Caco-2 (cell line): ENCODE results near the gene TMEM174. TPM values are rescaled to one million over a fixed set of nuclear protein-coding genes. Genes with fewer than 3 reads are reported as not detected.

Source experiments
- BruUV-seq: library from RNA; stranded (reverse); fragments of 400-500 nt; replicated peaks from 2 replicates; lab custom pipeline; 2021; lab: Mats Ljungman, UMichigan
- CTCF ChIA-PET: fragments of 300-600 bp; sonication (Branson Sonifier 250); formaldehyde crosslinking; loops from one replicate; lab custom pipeline; 2022; ENCODE audit warnings: antibody characterized with exemption; lab: Charles Lee
- POLR2A ChIA-PET: fragments of 300-600 bp; sonication (Branson Sonifier 250); formaldehyde crosslinking; loops from one replicate; lab custom pipeline; 2022; ENCODE audit warnings: antibody characterized with exemption; lab: Charles Lee
- DNase-seq, 2 experiments: peaks; one replicate each; pipeline versions ENCODE4 v3.0.0 to v3.0.0-alpha.2; 2020 to 2022
- H3K27me3 ChIP-seq: replicated peaks from 2 replicates; pipeline ENCODE4 v1.6.0; 2011; ENCODE audit warnings: low read length; ENCODE audit not compliant: control insufficient read depth, insufficient read depth
- H3K36me3 ChIP-seq: 2 replicates; pipeline ENCODE4 v1.5.1; 2011; ENCODE audit warnings: low read length; ENCODE audit not compliant: control insufficient read depth, insufficient read depth
- H3K4me1 ChIP-seq: fragments of 250-450 bp; sonication (Bioruptor Pico); 2 replicates; pipeline ENCODE4 v1.5.1; 2020; ENCODE audit warnings: mild to moderate bottlenecking
- H3K4me3 ChIP-seq: 2 replicates; pipeline ENCODE4 v1.5.1; 2011; ENCODE audit warnings: low read depth, mild to moderate bottlenecking, control low read depth, low read length
- H3K9me3 ChIP-seq: fragments of 250-450 bp; sonication (Bioruptor Pico); 2 replicates; pipeline ENCODE4 v1.5.1; 2020; ENCODE audit warnings: mild to moderate bottlenecking, moderate library complexity
- H3K27ac Mint-ChIP-seq: one replicate; pipeline ENCODE4 v1.8.0; 2022; ENCODE audit warnings: mixed read lengths; ENCODE audit not compliant: unreplicated experiment
- H3K27me3 Mint-ChIP-seq: one replicate; pipeline ENCODE4 v1.8.0; 2022; ENCODE audit warnings: mixed read lengths; ENCODE audit not compliant: insufficient read depth, unreplicated experiment
- H3K36me3 Mint-ChIP-seq: one replicate; pipeline ENCODE4 v1.8.0; 2022; ENCODE audit warnings: mild to moderate bottlenecking, mixed read lengths; ENCODE audit not compliant: insufficient read depth, unreplicated experiment
- H3K4me1 Mint-ChIP-seq: one replicate; pipeline ENCODE4 v1.8.0; 2022; ENCODE audit warnings: low read depth, mixed read lengths; ENCODE audit not compliant: unreplicated experiment
- H3K4me3 Mint-ChIP-seq: one replicate; pipeline ENCODE4 v1.8.0; 2022; ENCODE audit warnings: mild to moderate bottlenecking, moderate library complexity, mixed read lengths; ENCODE audit not compliant: unreplicated experiment
- H3K9me3 Mint-ChIP-seq: one replicate; pipeline ENCODE4 v1.8.0; 2022; ENCODE audit warnings: mixed read lengths; ENCODE audit not compliant: unreplicated experiment
- CTCF ChIP-seq, 2 experiments: fragments of 200-600 bp in 1 of 2; IDR thresholded peaks; 1 replicate in 1 of 2; 2 replicates in 1 of 2; pipeline versions ENCODE4 v1.5.1 to v1.8.0; 2011 to 2022; ENCODE audit warnings: antibody characterized with exemption in 1 of 2, control low read depth in 1 of 2, inconsistent platforms in 1 of 2, low read depth in 1 of 2, low read length in 1 of 2, mild to moderate bottlenecking in 1 of 2, moderate library complexity in 1 of 2; ENCODE audit not compliant: insufficient read depth in 1 of 2, severe bottlenecking in 1 of 2, unreplicated experiment in 1 of 2
- intact Hi-C: fragments of 100-400 bp; cut with micrococcal nuclease; formaldehyde crosslinking; loops from one replicate; pipeline ENCODE4 v1.10.0; 2022; ENCODE audit not compliant: unreplicated experiment
- total RNA-seq: library from RNA; stranded (reverse); gene quantifications from 2 replicates; pipeline ENCODE4 v1.2.3, GENCODE V29; 2022

The TMEM174 gene
- total RNA-seq, 1 experiment from 2014 or later, result not detected

GRCh38 chr5:73189871-73190376, 16.9 kb downstream of the TMEM174 start:
- DNase-seq, result peak in 1 of 2 experiments; percentile 23
- TF ChIP-seq CTCF (IDR thresholded peaks at IDR 0.05; ENCODE audit: insufficient read depth in 1 of 2, low read depth in 1 of 2, low read length in 1 of 2, severe bottlenecking in 1 of 2, unreplicated experiment in 1 of 2), result no peak
- Mint-ChIP-seq H3K9me3 (no peaks in the 10 kb centered on the region), H3K36me3 (no peaks in the 10 kb centered on the region), H3K4me1 (peaks cover 16% of the 10 kb centered on the region), H3K27me3 (no peaks in the 10 kb centered on the region), H3K27ac (no peak overlapping the region), H3K4me3 (no peak overlapping the region)
- H3K4me3 ChIP-seq, result no peak overlapping the region
- no TSS peak for BruUV-seq
- intact Hi-C loops, result no loop called here
- H3K4me1 ChIP-seq, result peaks cover 10% of the 10 kb centered on the region
- ChIA-PET POLR2A (no interaction called here), CTCF (interaction anchor here (1.0 to 2.0 kb wide), 2 partner anchors 12 to 19 kb away, joined by 4 to 13 read pairs; no protein-coding TSS in a partner anchor)
- H3K27me3 ChIP-seq, result no peaks in the 10 kb centered on the region
- no peaks in the 10 kb centered on the region for H3K9me3 ChIP-seq
- no peaks in the 10 kb centered on the region for H3K36me3 ChIP-seq

GRCh38 chr5:73192370-73192769, 19.4 kb downstream of the TMEM174 start:
- H3K27me3 Mint-ChIP-seq, result no peaks in the 10 kb centered on the region
- Histone ChIP-seq H3K9me3 (no peaks in the 10 kb centered on the region), H3K27me3 (no peaks in the 10 kb centered on the region), H3K4me3 (no peak overlapping the region), H3K36me3 (no peaks in the 10 kb centered on the region), H3K4me1 (peaks cover 10% of the 10 kb centered on the region)
- no peaks in the 10 kb centered on the region for H3K36me3 Mint-ChIP-seq
- DNase-seq, result no peak
- no peak overlapping the region for H3K27ac Mint-ChIP-seq
- no peaks in the 10 kb centered on the region for H3K9me3 Mint-ChIP-seq
- peaks cover 16% of the 10 kb centered on the region for H3K4me1 Mint-ChIP-seq
- no peak for TF ChIP-seq CTCF (IDR thresholded peaks at IDR 0.05; ENCODE audit: insufficient read depth in 1 of 2, low read depth in 1 of 2, low read length in 1 of 2, severe bottlenecking in 1 of 2, unreplicated experiment in 1 of 2)
- POLR2A ChIA-PET, result no interaction called here
- CTCF ChIA-PET, result no interaction called here
- no TSS peak for BruUV-seq
- H3K4me3 Mint-ChIP-seq, result no peak overlapping the region
- intact Hi-C loops, result no loop called here

GRCh38 chr5:73193592-73193991, 20.6 kb downstream of the TMEM174 start:
- Mint-ChIP-seq H3K36me3 (no peaks in the 10 kb centered on the region), H3K27ac (no peak overlapping the region), H3K4me1 (peaks cover 16% of the 10 kb centered on the region), H3K27me3 (peaks cover 2% of the 10 kb centered on the region), H3K9me3 (no peaks in the 10 kb centered on the region), H3K4me3 (no peak overlapping the region)
- H3K36me3 ChIP-seq, result no peaks in the 10 kb centered on the region
- intact Hi-C loops, result no loop called here
- H3K4me1 ChIP-seq, result peaks cover 9% of the 10 kb centered on the region
- BruUV-seq, result no TSS peak
- DNase-seq, result no peak
- ChIA-PET POLR2A (no interaction called here), CTCF (no interaction called here)
- no peak for TF ChIP-seq CTCF (IDR thresholded peaks at IDR 0.05; ENCODE audit: insufficient read depth in 1 of 2, low read depth in 1 of 2, low read length in 1 of 2, severe bottlenecking in 1 of 2, unreplicated experiment in 1 of 2)
- H3K4me3 ChIP-seq, result no peak overlapping the region
- no peaks in the 10 kb centered on the region for H3K27me3 ChIP-seq
- no peaks in the 10 kb centered on the region for H3K9me3 ChIP-seq
